Astrocyte (in vitro differentiated cells and primary cell): Measurements from ENCODE around the gene GPSM3.
"Not testable (repeated sequence)": the region's sequence is repeated elsewhere in the genome, so short reads cannot be mapped to it uniquely, and the experiment has no call there.

Experiments
- EZH2 ChIP-seq: IDR thresholded peaks from 2 replicates; pipeline ENCODE4 v1.6.1; 2012; ENCODE audit warnings: mild to moderate bottlenecking, low read length, inconsistent platforms; ENCODE audit not compliant: insufficient read depth
- TF ChIP-seq, protein P1 (sequence below): IDR thresholded peaks from 2 replicates; pipeline ENCODE4 v1.5.1; 2011; ENCODE audit warnings: low read depth, mild to moderate bottlenecking, inconsistent platforms, low read length, moderate library complexity; ENCODE audit not compliant: insufficient read depth

DNA sequence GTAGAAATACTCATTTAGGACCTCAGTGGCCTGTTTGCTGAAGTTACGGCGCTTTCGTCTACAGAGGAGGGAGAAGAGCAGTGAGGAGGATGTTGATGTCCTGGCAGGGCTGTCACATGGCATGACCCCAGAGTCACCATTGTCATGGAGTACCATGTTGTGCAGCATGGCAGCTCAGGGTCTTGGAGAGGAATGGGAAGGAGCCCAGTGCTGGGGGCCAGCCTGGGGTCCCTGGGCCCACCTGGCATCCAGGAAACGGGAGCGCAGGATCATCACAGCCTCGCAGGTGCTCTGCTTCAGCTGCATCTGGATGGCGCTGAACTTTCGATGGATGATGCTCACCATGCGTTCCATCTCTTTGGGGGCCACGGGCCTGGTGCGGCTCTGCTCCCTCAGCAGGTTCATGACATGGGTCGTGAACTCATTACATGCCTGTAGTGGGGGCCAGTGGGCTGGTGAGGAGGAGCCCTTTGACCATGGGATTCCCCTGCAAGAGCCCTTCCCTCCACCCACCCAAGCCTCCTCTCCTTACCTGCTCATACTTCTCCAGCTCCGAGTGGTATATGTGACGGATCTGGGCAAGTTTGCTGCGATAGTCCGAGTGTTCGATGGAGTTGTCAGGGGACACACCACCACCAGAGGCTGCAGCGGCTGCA lies 4.6 kb downstream of the GPSM3 start:
- not testable (repeated sequence) for TF ChIP-seq EZH2
- TF ChIP-seq, protein P1, sequence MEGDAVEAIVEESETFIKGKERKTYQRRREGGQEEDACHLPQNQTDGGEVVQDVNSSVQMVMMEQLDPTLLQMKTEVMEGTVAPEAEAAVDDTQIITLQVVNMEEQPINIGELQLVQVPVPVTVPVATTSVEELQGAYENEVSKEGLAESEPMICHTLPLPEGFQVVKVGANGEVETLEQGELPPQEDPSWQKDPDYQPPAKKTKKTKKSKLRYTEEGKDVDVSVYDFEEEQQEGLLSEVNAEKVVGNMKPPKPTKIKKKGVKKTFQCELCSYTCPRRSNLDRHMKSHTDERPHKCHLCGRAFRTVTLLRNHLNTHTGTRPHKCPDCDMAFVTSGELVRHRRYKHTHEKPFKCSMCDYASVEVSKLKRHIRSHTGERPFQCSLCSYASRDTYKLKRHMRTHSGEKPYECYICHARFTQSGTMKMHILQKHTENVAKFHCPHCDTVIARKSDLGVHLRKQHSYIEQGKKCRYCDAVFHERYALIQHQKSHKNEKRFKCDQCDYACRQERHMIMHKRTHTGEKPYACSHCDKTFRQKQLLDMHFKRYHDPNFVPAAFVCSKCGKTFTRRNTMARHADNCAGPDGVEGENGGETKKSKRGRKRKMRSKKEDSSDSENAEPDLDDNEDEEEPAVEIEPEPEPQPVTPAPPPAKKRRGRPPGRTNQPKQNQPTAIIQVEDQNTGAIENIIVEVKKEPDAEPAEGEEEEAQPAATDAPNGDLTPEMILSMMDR: not testable (repeated sequence)
